ENCODE results near the gene MESD. TPM values are rescaled to one million over a fixed set of nuclear protein-coding genes. Genes with fewer than 3 reads are reported as not detected.

Gene MESD
- total and polyA plus RNA-seq, 9 of the 15 experiments (the other 6 are each of a cell fraction or from before 2014, with no cell fraction given) = 11.3 to 39.7 (median 22.8) TPM

- TF ChIP-seq RREB1 (CRISPR knock-in tag; IDR thresholded peaks at IDR 0.05) (no peak), KAT8 (IDR thresholded peaks at IDR 0.05; ENCODE audit: low read depth) (no peak), CBFA2T2 (conservative IDR thresholded peaks at IDR 0.05) (no peak), TARDBP (IDR thresholded peaks at IDR 0.05) (no peak), RBM39 (optimal IDR thresholded peaks at IDR 0.05; ENCODE audit: low read depth, low read length) (no peak), TRIM28 (IDR thresholded peaks at IDR 0.05) (no peak), RHOXF2B (CRISPR knock-in tag; conservative IDR thresholded peaks at IDR 0.05) (no peak), ZNF766 (CRISPR knock-in tag; conservative IDR thresholded peaks at IDR 0.05) (no peak), ZNF217 (CRISPR knock-in tag; IDR thresholded peaks at IDR 0.05) (no peak), CSDE1 (IDR thresholded peaks at IDR 0.05) (no peak), USF2 (CRISPR knock-in tag; IDR thresholded peaks at IDR 0.05) (no peak), STAT5B (CRISPR knock-in tag; IDR thresholded peaks at IDR 0.05) (no peak)
Observed at GRCh38 chr15:81001152-81002008, 11.8 kb upstream of the MESD start (continued).
